ENCODE results near the gene PHLDA3.
A peak's percentile ranks its signal among the peaks of the same experiment; 100 is the strongest.
"Not testable (repeated sequence)": the region's sequence is repeated elsewhere in the genome, so short reads cannot be mapped to it uniquely, and the experiment has no call there.

Gene PHLDA3

DNA sequence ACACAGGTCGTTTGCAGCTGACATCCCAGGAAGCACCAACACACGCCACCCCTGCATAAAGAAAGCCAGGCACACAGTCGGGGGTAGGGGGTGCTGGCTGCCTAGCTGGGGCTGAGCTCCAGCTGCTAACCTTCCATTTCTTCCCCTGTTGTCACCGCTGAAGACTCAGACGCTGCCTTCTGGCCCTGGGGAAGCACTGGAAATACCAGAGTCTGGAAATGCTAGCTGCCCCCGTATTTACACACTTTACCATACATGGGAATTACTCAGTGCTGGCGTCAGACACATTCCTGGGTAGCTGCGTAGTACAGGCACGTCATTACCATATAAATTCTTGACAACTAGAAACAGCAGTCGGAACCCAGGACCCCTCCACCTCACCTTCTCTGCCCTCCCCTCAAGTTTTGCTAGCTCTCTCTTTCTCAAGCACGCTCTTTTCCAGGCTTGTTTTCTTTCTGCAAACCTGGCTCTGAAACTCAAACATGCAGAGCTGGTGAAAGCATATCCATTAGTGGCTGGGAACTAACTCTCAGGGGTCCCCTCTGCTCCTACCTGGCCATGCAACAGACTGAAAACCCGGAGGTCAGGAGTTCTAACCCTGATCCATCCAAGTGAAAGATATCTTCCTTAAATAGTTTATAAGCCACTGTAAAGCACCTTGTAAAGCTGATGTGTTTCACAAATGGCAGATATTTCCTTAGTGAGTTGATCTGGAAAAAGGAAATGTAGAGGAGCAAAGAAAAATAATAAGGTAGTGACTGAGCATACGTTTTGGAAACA, 34.6 kb upstream of the PHLDA3 start:
- no peak for DNase-seq

- DNase-seq, result no peak
Measured at GRCh38 chr1:201502511-201502857, 33.5 kb upstream of the PHLDA3 start.

- DNase-seq, result no peak
Measured at GRCh38 chr1:201501812-201502510, 33.0 kb upstream of the PHLDA3 start.

DNA sequence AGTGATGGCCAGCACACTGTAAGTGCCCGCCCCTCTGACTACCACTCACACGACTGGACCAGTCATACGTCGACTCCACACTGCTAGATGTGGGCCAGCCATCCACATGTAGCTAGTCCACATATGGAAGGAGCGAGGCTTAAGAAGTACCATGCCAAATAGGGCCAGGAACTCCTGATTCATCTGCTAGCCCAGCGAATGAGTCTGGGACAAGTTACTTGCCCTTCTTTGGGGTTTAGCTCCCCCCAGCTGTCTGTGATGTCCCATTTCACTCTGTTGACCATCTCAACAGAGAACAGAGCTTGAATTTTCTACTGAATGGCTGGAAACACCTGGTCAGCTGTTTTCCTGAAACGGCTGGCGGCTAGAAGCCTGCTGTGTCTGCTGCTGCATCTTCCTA, 32.2 kb upstream of the PHLDA3 start:
- DNase-seq, result no peak

- no peak for DNase-seq
Measured at GRCh38 chr1:201500670-201501120, 31.7 kb upstream of the PHLDA3 start.

- no peak for DNase-seq
Measured at GRCh38 chr1:201499795-201500669, 31.0 kb upstream of the PHLDA3 start.

DNA sequence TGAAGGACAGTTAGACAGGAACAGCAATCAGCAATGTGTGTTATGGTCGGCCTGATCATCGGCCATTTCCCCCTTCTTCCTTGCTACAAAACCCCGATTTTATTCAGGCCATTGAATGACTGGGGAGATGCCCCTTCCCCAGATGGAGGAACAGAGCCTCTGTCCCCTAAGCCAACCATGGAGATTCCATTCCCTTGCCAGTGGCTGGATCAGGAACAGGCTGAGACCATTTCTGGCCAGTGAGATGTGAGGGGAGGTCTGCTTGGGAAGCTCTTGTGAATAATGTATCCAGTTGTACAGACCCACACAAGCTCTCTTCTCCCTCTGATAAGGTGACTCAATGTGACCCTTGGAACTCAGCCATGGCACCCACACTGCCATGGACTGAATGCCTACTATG, 30.2 kb upstream of the PHLDA3 start:
- DNase-seq, result no peak

DNA sequence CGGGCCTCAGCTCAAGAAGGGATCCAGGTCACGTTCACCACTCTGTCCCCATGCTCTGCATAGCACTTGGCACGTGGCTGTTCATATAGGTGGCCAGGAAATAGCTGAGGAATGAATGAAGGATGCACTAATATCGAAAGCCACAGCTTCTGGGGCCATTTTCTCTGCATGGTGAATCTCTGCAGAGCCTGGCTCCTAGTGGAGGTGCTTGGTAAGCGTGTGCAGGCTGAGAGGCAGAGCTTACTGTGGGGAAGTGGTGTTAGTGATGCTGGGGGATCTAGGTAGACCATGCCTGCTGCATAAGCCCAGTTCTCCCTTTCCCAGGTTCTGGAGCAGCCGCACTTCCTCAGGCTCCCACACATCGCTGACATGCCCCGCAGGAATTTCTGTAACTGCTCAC, 29.6 kb upstream of the PHLDA3 start:
- no peak for DNase-seq

DNA sequence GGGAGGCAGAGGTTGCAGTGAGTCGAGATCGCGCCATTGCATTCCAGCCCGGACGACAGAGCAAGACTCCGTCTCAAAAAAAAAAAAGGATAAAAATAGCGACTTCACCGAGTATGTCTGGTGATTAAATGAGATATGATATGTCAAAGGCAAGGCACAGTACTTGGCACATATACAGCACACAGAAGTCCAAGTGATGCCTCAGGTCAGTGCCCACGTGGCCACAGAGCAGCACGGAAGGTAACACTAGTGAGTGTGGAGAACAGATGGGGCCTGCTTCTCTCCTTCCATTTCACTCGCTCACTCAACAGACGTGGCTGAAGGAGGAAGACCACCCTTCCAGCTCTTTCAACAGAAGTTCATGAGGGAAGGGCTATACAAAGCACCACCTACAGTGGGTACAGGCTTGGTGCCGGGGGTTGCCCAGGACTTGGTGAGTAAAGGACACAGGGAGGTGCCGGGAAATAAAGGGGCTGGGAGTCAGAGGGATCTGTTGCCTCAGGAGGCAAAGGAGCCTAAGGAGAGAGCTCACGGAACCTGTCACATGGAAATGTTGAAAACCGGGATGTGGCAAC, 29.0 kb upstream of the PHLDA3 start:
- no peak for DNase-seq

DNA sequence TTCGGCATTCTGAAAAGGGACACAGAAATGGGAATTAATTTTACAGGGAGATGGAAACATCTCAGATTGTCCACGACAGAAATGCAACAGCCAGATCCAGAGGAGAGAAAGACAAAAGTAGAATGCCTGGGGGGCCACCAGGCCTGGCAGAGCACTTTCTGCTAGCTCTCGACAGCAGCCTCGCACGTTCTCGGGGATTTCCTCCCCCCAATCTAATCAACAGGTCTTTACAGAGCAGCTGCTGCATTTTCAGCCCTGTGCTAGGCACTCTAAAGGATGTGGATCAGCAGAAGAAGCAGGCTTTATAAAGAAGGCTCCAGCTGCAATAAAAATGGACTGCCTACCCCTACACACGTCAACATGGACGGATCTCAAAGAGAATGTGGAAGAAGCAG, 27.3 kb upstream of the PHLDA3 start:
- no peak for DNase-seq

- no peak for DNase-seq
Measured at GRCh38 chr1:201495551-201496295, 26.7 kb upstream of the PHLDA3 start.

DNA sequence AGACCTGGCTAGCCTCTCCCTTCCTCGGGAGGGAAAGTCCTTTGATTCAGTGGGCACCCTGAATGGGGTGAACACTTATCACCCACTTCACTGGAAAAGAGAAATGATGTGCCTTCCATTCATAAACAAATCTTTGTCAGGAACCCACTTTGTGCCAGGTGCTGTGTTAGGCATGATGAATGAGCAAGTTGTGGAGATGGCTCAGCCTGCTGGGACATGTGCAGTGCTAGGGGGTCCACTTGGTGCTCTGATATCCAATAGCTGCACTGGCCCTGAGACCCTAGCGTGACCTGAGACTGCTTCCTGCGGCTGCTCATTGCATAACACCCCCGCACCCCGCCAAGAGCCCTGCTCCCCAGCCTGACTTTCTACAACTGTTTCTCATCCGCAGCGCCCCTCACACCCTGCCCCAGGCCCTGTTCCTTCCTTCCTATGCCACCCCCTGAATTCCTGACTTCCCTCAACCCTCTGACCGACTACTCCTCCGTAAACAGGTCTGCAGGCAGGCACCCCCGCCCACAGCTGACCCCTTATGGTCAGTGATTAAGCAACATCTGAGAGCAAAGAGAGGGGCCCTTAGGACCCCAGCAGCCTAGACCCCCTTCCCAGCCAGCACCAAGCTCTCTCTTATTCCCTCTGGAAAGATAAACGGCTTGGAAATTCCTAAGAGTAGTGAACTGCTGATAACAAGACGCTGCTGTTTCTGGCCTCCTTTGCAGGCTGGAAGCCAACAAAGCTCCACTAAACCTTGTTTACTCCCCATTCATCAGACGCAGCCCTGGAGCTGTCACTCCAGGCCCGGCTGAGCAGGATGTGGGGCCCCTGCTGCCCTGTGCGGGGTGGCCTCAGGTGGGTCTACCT, 25.0 kb upstream of the PHLDA3 start:
- no peak for DNase-seq

GRCh38 chr1:201493026-201493656, 24.2 kb upstream of the PHLDA3 start:
- DNase-seq, result not testable (repeated sequence)

GRCh38 chr1:201491896-201492511, 23.0 kb upstream of the PHLDA3 start:
- no peak for DNase-seq

GRCh38 chr1:201490708-201491131, 21.7 kb upstream of the PHLDA3 start:
- DNase-seq, result no peak

- no peak for DNase-seq
Measured at GRCh38 chr1:201489643-201490261, 20.8 kb upstream of the PHLDA3 start.

DNA sequence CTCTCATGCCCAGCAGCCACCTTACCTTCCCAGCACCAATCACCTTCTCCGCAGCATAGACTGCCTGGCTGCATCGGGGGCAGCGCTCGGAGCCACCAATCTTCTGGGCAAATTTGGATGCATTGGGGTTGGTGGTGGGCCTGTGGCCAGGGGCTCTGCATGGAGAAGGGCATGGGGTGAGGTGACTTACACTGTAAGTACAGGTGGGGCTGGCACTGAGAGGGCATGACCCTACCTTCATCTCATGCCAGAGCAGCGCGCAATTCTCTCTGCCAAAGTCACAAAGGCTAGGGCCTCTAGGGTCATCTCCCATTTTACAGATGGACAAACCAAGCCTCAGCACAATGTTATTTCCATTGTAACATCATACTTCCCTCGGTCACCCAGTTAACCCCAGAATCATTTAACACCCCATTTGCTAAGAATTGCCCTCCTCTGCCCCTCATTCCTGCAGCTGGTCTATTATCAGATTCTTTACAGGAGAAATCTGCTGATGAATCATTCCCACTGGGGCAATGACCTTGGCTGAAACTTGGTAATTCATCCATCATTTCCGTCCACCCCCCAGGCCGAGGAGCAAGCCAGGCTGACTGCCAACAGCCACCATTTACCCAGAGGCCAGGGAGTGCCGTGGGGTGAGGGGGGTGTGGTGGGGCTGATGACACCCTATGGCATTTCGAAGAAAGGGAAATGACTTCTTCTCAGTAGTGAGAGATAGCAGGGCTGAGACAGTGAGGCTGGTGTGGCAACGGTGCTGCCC, 20.0 kb upstream of the PHLDA3 start:
- no peak for DNase-seq

- no peak for DNase-seq
Measured at GRCh38 chr1:201487742-201488141, 18.8 kb upstream of the PHLDA3 start.

DNA sequence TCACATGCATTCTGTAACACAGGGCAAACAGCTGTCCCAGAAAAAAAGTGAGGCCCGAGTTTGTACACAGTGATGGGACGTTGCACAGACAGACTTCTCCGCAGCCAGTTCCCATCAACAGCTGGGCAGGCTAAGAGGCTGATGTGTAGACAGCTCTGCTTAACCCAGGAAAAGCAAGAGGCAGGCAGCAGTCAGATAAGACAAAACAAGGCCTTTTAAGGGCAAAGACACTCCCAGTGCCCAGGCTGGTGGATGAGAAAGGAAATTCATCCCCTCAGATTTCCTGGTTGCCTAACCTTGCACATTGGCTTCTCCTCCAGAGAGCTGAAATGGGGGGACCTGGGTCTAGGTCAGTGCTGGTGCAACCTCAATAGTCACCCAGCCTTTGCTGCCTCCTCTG, 17.2 kb upstream of the PHLDA3 start:
- DNase-seq, result peak; percentile 80
